Uterus (tissue), 2 donors: ENCODE measurements around the gene PDE1C.

Source experiments
- POLR2A ChIP-seq, 2 donors: fragments of 450-650 bp; IDR thresholded peaks; one replicate each; pipeline ENCODE4 v1.6.1; 2016; ENCODE audit warnings: antibody characterized with exemption in 2 of 2, mild to moderate bottlenecking in 1 of 2, moderate library complexity in 1 of 2
- TF ChIP-seq, protein P1 (sequence below), 4 experiments: fragments of 200-600 bp in 2 of 4; fragments of 450-650 bp in 2 of 4; sonication (generic) in 2 of 4; IDR thresholded peaks; one replicate each; pipeline ENCODE4 v1.5.1; 2016 to 2019; ENCODE audit warnings: antibody characterized with exemption in 4 of 4, mild to moderate bottlenecking in 2 of 4, moderate library complexity in 1 of 4

DNA sequence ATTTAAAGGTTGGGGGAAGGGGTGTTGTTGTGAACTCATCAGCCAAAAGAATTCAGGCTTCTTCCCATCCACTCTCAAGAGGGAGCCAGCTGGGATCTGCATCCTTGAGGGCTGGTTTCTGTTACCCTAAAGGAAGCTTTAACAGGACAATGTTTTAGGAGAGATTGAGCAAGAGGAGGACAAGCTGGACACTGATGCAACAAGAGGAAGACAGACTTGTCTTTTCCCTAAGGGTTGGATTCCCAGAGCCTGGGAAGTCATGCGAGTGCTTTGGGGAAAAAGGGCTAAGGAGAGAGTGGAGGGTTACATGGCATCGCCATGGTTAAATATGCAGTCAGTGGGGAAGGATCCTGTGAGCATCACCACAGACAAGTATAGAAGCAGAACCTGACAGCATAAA lies 47.6 kb upstream of the PDE1C start:
- TF ChIP-seq, protein P1, sequence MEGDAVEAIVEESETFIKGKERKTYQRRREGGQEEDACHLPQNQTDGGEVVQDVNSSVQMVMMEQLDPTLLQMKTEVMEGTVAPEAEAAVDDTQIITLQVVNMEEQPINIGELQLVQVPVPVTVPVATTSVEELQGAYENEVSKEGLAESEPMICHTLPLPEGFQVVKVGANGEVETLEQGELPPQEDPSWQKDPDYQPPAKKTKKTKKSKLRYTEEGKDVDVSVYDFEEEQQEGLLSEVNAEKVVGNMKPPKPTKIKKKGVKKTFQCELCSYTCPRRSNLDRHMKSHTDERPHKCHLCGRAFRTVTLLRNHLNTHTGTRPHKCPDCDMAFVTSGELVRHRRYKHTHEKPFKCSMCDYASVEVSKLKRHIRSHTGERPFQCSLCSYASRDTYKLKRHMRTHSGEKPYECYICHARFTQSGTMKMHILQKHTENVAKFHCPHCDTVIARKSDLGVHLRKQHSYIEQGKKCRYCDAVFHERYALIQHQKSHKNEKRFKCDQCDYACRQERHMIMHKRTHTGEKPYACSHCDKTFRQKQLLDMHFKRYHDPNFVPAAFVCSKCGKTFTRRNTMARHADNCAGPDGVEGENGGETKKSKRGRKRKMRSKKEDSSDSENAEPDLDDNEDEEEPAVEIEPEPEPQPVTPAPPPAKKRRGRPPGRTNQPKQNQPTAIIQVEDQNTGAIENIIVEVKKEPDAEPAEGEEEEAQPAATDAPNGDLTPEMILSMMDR (IDR thresholded peaks at IDR 0.05), result no peak
- TF ChIP-seq POLR2A (IDR thresholded peaks at IDR 0.05), result no peak
